PC-3 (cell line): ENCODE data around the gene TBCB.

ENCODE experiments used
- EZH2 ChIP-seq: fragments of 300-600 bp; sonication (generic); IDR thresholded peaks from one replicate; pipeline ENCODE4 v1.6.1; 2017; ENCODE audit warnings: antibody characterized with exemption, mild to moderate bottlenecking, low read length; ENCODE audit not compliant: unreplicated experiment
- EZH2phosphoT487 ChIP-seq: fragments of 300-600 bp; sonication (generic); IDR thresholded peaks from 2 replicates; pipeline ENCODE4 v1.6.1; 2018; ENCODE audit warnings: mild to moderate bottlenecking, antibody characterized with exemption, low read length, borderline replicate concordance
- TF ChIP-seq, protein P1 (sequence below): fragments of 300-600 bp; sonication (generic); conservative IDR thresholded peaks from 2 replicates; pipeline ENCODE4 v1.5.1; 2017; ENCODE audit warnings: antibody characterized with exemption, low read depth, mild to moderate bottlenecking, low read length

GRCh38 chr19:36103842-36104552 lies 11.3 kb upstream of the TBCB start:
- TF ChIP-seq, protein P1, sequence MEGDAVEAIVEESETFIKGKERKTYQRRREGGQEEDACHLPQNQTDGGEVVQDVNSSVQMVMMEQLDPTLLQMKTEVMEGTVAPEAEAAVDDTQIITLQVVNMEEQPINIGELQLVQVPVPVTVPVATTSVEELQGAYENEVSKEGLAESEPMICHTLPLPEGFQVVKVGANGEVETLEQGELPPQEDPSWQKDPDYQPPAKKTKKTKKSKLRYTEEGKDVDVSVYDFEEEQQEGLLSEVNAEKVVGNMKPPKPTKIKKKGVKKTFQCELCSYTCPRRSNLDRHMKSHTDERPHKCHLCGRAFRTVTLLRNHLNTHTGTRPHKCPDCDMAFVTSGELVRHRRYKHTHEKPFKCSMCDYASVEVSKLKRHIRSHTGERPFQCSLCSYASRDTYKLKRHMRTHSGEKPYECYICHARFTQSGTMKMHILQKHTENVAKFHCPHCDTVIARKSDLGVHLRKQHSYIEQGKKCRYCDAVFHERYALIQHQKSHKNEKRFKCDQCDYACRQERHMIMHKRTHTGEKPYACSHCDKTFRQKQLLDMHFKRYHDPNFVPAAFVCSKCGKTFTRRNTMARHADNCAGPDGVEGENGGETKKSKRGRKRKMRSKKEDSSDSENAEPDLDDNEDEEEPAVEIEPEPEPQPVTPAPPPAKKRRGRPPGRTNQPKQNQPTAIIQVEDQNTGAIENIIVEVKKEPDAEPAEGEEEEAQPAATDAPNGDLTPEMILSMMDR: no peak
- TF ChIP-seq EZH2phosphoT487 (no peak), EZH2 (no peak)
